Calu3 (cell line): ENCODE measurements around the gene NLGN2. TPM values are rescaled to one million over a fixed set of nuclear protein-coding genes. Genes with fewer than 3 reads are reported as not detected.

Experiments used
- BruUV-seq: library from RNA; stranded (reverse); fragments of 400-500 nt; replicated peaks from 2 replicates; lab custom pipeline; 2021; lab: Mats Ljungman, UMichigan
- CTCF ChIA-PET: fragments of 300-600 bp; sonication (Branson Sonifier 250); formaldehyde crosslinking; loops from one replicate; lab custom pipeline; 2022; ENCODE audit warnings: antibody characterized with exemption; lab: Charles Lee
- DNase-seq: peaks from one replicate; pipeline ENCODE4 v3.0.0; 2022
- H3K27ac Mint-ChIP-seq: one replicate; pipeline ENCODE4 v1.8.0; 2022; ENCODE audit warnings: mixed read lengths; ENCODE audit not compliant: unreplicated experiment
- H3K27me3 Mint-ChIP-seq: one replicate; pipeline ENCODE4 v1.8.0; 2022; ENCODE audit warnings: mixed read lengths; ENCODE audit not compliant: unreplicated experiment
- H3K36me3 Mint-ChIP-seq: one replicate; pipeline ENCODE4 v1.8.0; 2022; ENCODE audit warnings: mild to moderate bottlenecking, moderate library complexity, mixed read lengths; ENCODE audit not compliant: insufficient read depth, unreplicated experiment
- H3K4me1 Mint-ChIP-seq: one replicate; pipeline ENCODE4 v1.8.0; 2022; ENCODE audit warnings: mild to moderate bottlenecking, low read depth, mixed read lengths; ENCODE audit not compliant: unreplicated experiment
- H3K4me3 Mint-ChIP-seq: one replicate; pipeline ENCODE4 v1.8.0; 2022; ENCODE audit warnings: mild to moderate bottlenecking, low read depth, moderate library complexity, mixed read lengths; ENCODE audit not compliant: unreplicated experiment
- H3K9me3 Mint-ChIP-seq: one replicate; pipeline ENCODE4 v1.8.0; 2022; ENCODE audit warnings: low read depth, mixed read lengths; ENCODE audit not compliant: unreplicated experiment
- CTCF ChIP-seq: fragments of 200-600 bp; IDR thresholded peaks from one replicate; pipeline ENCODE4 v1.8.0; 2022; ENCODE audit warnings: antibody characterized with exemption; ENCODE audit not compliant: unreplicated experiment
- intact Hi-C: fragments of 100-400 bp; cut with micrococcal nuclease; formaldehyde crosslinking; loops from one replicate; pipeline ENCODE4 v1.10.0; 2022; ENCODE audit not compliant: unreplicated experiment
- total RNA-seq: library from RNA; stranded (reverse); gene quantifications from 2 replicates; pipeline ENCODE4 v1.2.3, GENCODE V29; 2022

The NLGN2 gene
- total RNA-seq, 1 experiment from 2014 or later = 13.9 TPM

GRCh38 chr17:7467498-7467897 lies 59.9 kb downstream of the NLGN2 start:
- Mint-ChIP-seq H3K9me3 (no peaks in the 10 kb centered on the region), H3K4me3 (no peak overlapping the region), H3K4me1 (no peaks in the 10 kb centered on the region), H3K36me3 (peaks cover 15% of the 10 kb centered on the region), H3K27ac (no peak overlapping the region), H3K27me3 (no peaks in the 10 kb centered on the region)
- no TSS peak for BruUV-seq
- TF ChIP-seq CTCF = no peak
- CTCF ChIA-PET = no interaction called here
- DNase-seq = no peak
- intact Hi-C loops = no loop called here

GRCh38 chr17:7468290-7468689 lies 60.6 kb downstream of the NLGN2 start:
- Mint-ChIP-seq H3K27me3 (no peaks in the 10 kb centered on the region), H3K36me3 (peaks cover 15% of the 10 kb centered on the region), H3K4me3 (no peak overlapping the region), H3K4me1 (no peaks in the 10 kb centered on the region), H3K27ac (no peak overlapping the region), H3K9me3 (no peaks in the 10 kb centered on the region)
- no peak for DNase-seq
- no peak for TF ChIP-seq CTCF
- CTCF ChIA-PET = no interaction called here
- BruUV-seq = no TSS peak
- intact Hi-C loops = no loop called here

- H3K27ac Mint-ChIP-seq = no peak overlapping the region
- no peaks in the 10 kb centered on the region for H3K27me3 Mint-ChIP-seq
- no TSS peak for BruUV-seq
- intact Hi-C loops = no loop called here
- TF ChIP-seq CTCF = no peak
- no peaks in the 10 kb centered on the region for H3K9me3 Mint-ChIP-seq
- no peak overlapping the region for H3K4me3 Mint-ChIP-seq
- CTCF ChIA-PET = no interaction called here
- no peak for DNase-seq
- H3K4me1 Mint-ChIP-seq = no peaks in the 10 kb centered on the region
- peaks cover 15% of the 10 kb centered on the region for H3K36me3 Mint-ChIP-seq
Measured at GRCh38 chr17:7468804-7469389, 61.3 kb downstream of the NLGN2 start.

Other genes with a start within 250 kb of the NLGN2 start
- gene ASGR1, start 228.5 kb upstream of the NLGN2 start, total RNA-seq = 0.26 TPM in 1 of 2 replicates, not detected in the other
- 2.0 and 4.6 TPM in 2 replicates for gene DLG4, start 188.0 kb upstream of the NLGN2 start, total RNA-seq
- 552 and 615 TPM in 2 replicates for gene ACADVL, start 187.9 kb upstream of the NLGN2 start, total RNA-seq
- 44.8 and 45.7 TPM in 2 replicates for gene DVL2, start 173.3 kb upstream of the NLGN2 start, total RNA-seq
- 30.2 and 31.6 TPM in 2 replicates for gene PHF23, start 168.4 kb upstream of the NLGN2 start, total RNA-seq
- 183 and 188 TPM in 2 replicates for gene GABARAP, start 165.4 kb upstream of the NLGN2 start, total RNA-seq
- 85.2 and 85.3 TPM in 2 replicates for gene CTDNEP1, start 156.1 kb upstream of the NLGN2 start, total RNA-seq
- gene ELP5, start 155.6 kb upstream of the NLGN2 start, total RNA-seq = 20.3 and 21.3 TPM in 2 replicates
- gene CLDN7, start 145.4 kb upstream of the NLGN2 start, total RNA-seq = 266 and 314 TPM in 2 replicates
- gene SLC2A4, start 126.1 kb upstream of the NLGN2 start, total RNA-seq = 0.19 and 0.20 TPM in 2 replicates
- 0.24 and 0.49 TPM in 2 replicates for gene YBX2, start 113.2 kb upstream of the NLGN2 start, total RNA-seq
- gene EIF5A, start 100.2 kb upstream of the NLGN2 start, total RNA-seq = 608 and 648 TPM in 2 replicates
- gene GPS2, start 92.5 kb upstream of the NLGN2 start, total RNA-seq = 59.6 and 61.1 TPM in 2 replicates
- 31.9 and 33.0 TPM in 2 replicates for gene NEURL4, start 78.5 kb upstream of the NLGN2 start, total RNA-seq
- gene ACAP1, start 71.3 kb upstream of the NLGN2 start, total RNA-seq = 4.1 TPM in 1 of 2 replicates, not detected in the other
- gene KCTD11, start 55.7 kb upstream of the NLGN2 start, total RNA-seq = 8.5 and 9.9 TPM in 2 replicates
- not detected in 2 replicates for gene TMEM95, start 52.7 kb upstream of the NLGN2 start, total RNA-seq
- 7.0 and 8.6 TPM in 2 replicates for gene TNK1, start 26.8 kb upstream of the NLGN2 start, total RNA-seq
- gene PLSCR3, start 13.3 kb upstream of the NLGN2 start, total RNA-seq = 21.9 and 26.3 TPM in 2 replicates
- 47.8 and 51.5 TPM in 2 replicates for gene TMEM256, start 3.7 kb upstream of the NLGN2 start, total RNA-seq
- not detected in 2 replicates for gene SPEM1, start 12.5 kb downstream of the NLGN2 start, total RNA-seq
- not detected in 2 replicates for gene SPEM2, start 17.8 kb downstream of the NLGN2 start, total RNA-seq
- not detected in 2 replicates for gene SPEM3, start 21.0 kb downstream of the NLGN2 start, total RNA-seq
- gene TMEM102, start 27.6 kb downstream of the NLGN2 start, total RNA-seq = 8.5 TPM in 2 replicates
- 1.2 and 2.1 TPM in 2 replicates for gene FGF11, start 31.7 kb downstream of the NLGN2 start, total RNA-seq
- gene CHRNB1, start 37.2 kb downstream of the NLGN2 start, total RNA-seq = 2.4 and 3.0 TPM in 2 replicates
- 27.2 and 28.1 TPM in 2 replicates for gene ZBTB4, start 71.8 kb downstream of the NLGN2 start, total RNA-seq
- not detected in 2 replicates for gene SLC35G6, start 73.6 kb downstream of the NLGN2 start, total RNA-seq
- gene POLR2A, start 76.5 kb downstream of the NLGN2 start, total RNA-seq = 89.0 and 99.3 TPM in 2 replicates
- gene TNFSF12, start 141.2 kb downstream of the NLGN2 start, total RNA-seq = 7.7 and 8.4 TPM in 2 replicates
- gene TNFSF13, start 150.9 kb downstream of the NLGN2 start, total RNA-seq = 19.7 and 25.7 TPM in 2 replicates
- 52.0 and 54.3 TPM in 2 replicates for gene SENP3, start 154.1 kb downstream of the NLGN2 start, total RNA-seq
- gene CD68, start 171.8 kb downstream of the NLGN2 start, total RNA-seq = 28.6 and 50.0 TPM in 2 replicates
- 34.6 and 36.3 TPM in 2 replicates for gene MPDU1, start 176.0 kb downstream of the NLGN2 start, total RNA-seq
- gene SOX15, start 182.2 kb downstream of the NLGN2 start, total RNA-seq = not detected in 2 replicates
- 30.3 and 30.9 TPM in 2 replicates for gene FXR2, start 207.1 kb downstream of the NLGN2 start, total RNA-seq
- 15.9 and 16.6 TPM in 2 replicates for gene SAT2, start 220.0 kb downstream of the NLGN2 start, total RNA-seq
- gene SHBG, start 222.3 kb downstream of the NLGN2 start, total RNA-seq = 0.39 TPM in 1 of 2 replicates, not detected in the other
- gene ATP1B2, start 243.1 kb downstream of the NLGN2 start, total RNA-seq = not detected in 2 replicates